ENCODE data around the gene PLK1. TPM values are rescaled to one million over a fixed set of nuclear protein-coding genes. Genes with fewer than 3 reads are reported as not detected.

PLK1 gene
- total and polyA plus RNA-seq, 7 donors: 0.43 to 0.98 (median 0.73) TPM

DNA sequence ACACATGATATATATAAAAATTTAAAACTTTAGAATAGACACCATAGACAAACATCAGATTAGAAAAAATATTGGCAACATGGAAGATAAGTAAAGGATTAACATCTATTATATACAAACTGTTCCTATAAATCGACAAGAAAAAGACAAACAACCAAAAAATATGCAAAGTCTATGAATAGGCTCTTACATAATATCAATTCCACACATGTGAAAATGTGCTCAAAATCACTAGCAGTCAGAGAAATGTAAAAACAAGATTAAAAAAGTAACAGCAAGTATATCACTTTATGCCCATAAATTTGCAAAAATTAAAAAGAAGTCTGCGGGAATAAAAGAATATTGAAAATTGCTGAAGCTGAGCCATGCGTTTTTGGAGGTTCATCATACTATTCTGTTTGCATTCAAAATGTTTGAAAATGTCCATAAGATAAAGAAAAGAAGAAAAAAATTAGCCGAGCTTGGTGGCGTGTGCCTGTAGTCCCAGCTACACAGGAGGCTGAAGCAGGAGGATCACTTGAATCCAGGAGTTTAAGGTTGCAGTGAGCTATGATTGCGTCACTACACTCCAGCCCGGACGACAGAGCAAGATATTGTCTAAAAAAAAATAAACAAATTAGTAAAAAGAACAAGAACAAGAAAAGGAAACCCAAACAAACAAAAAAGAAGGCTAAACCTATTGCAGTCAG, 45.6 kb downstream of the PLK1 start:
- ATAC-seq (no peak), DNase-seq (no peak)
- H3K4me1 ChIP-seq: no peaks in the 10 kb centered on the region
- H3K27me3 ChIP-seq (ENCODE audit: insufficient read depth in 3 of 3, low read length in 2 of 3): no peaks in the 10 kb centered on the region
- H3K36me3 ChIP-seq (ENCODE audit: insufficient read depth in 1 of 2, low read depth in 1 of 2): no peaks in the 10 kb centered on the region
- WGBS, 3 donors: 72 to 80% (median 78%) methylated on average over 8 of the region's 8 CpGs
- H3K4me3 ChIP-seq: no peak overlapping the region
- H3K9me3 ChIP-seq: no peaks in the 10 kb centered on the region
- no peak overlapping the region for H3K27ac ChIP-seq
- intact Hi-C loops (cut with DNase I): no loop called here
- TF ChIP-seq, protein P1, sequence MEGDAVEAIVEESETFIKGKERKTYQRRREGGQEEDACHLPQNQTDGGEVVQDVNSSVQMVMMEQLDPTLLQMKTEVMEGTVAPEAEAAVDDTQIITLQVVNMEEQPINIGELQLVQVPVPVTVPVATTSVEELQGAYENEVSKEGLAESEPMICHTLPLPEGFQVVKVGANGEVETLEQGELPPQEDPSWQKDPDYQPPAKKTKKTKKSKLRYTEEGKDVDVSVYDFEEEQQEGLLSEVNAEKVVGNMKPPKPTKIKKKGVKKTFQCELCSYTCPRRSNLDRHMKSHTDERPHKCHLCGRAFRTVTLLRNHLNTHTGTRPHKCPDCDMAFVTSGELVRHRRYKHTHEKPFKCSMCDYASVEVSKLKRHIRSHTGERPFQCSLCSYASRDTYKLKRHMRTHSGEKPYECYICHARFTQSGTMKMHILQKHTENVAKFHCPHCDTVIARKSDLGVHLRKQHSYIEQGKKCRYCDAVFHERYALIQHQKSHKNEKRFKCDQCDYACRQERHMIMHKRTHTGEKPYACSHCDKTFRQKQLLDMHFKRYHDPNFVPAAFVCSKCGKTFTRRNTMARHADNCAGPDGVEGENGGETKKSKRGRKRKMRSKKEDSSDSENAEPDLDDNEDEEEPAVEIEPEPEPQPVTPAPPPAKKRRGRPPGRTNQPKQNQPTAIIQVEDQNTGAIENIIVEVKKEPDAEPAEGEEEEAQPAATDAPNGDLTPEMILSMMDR (IDR thresholded peaks at IDR 0.05): no peak

DNA sequence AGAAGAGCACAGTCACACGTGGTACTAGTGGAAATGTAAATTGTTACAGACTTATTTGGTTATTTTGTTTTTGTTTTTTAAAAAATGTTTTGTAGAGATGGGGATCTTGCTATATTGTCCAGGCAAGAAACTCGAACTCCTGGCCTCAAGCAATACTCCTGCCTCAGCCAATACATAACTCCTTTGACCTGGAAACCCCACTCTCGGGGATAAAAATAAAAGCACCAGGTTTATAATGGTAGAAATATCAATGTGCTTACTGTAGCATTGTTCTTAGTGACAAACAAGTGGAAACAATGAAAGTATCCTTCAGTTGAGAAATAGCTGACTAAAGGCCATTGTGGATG, 46.1 kb downstream of the PLK1 start:
- H3K36me3 ChIP-seq (ENCODE audit: insufficient read depth in 1 of 2, low read depth in 1 of 2): no peaks in the 10 kb centered on the region
- TF ChIP-seq, protein P1 (IDR thresholded peaks at IDR 0.05): no peak
- ATAC-seq: no peak
- no peaks in the 10 kb centered on the region for H3K27me3 ChIP-seq (ENCODE audit: insufficient read depth in 3 of 3, low read length in 2 of 3)
- no peak overlapping the region for H3K27ac ChIP-seq
- H3K4me3 ChIP-seq: no peak overlapping the region
- 64 to 70% (median 67%) methylated on average over 3 of the region's 3 CpGs for WGBS, 3 donors
- H3K4me1 ChIP-seq: no peaks in the 10 kb centered on the region
- H3K9me3 ChIP-seq: no peaks in the 10 kb centered on the region
- intact Hi-C loops (cut with DNase I): no loop called here
- DNase-seq: no peak

DNA sequence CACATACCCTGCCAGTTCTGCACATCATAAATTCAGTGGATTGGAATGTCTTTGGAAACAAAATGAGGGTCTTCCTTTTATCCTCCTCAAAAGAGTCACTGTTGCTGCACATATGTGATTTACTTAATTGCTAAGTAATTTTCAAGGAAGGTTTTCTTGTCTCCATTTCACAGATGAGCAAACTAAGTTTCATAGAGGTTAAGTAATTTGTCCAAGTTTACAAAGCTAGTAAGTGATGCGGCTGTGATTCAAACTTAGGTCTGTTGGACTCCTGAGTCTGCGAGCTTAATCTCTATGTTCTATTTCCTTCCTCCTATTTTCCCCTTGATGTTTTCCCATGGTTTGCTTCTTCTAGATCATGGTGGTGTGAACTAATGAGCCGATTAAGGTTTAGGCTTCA, 48.0 kb downstream of the PLK1 start:
- Histone ChIP-seq H3K9me3 (no peaks in the 10 kb centered on the region), H3K4me1 (no peaks in the 10 kb centered on the region), H3K27me3 (ENCODE audit: insufficient read depth in 3 of 3, low read length in 2 of 3) (no peaks in the 10 kb centered on the region), H3K36me3 (ENCODE audit: insufficient read depth in 1 of 2, low read depth in 1 of 2) (no peaks in the 10 kb centered on the region), H3K27ac (no peak overlapping the region), H3K4me3 (no peak overlapping the region)
- intact Hi-C loops (cut with DNase I): no loop called here
- DNase-seq (no peak), ATAC-seq (no peak)
- TF ChIP-seq, protein P1 (IDR thresholded peaks at IDR 0.05): no peak
- 87 to 95% (median 89%) methylated on average over 3 of the region's 3 CpGs for WGBS, 3 donors

DNA sequence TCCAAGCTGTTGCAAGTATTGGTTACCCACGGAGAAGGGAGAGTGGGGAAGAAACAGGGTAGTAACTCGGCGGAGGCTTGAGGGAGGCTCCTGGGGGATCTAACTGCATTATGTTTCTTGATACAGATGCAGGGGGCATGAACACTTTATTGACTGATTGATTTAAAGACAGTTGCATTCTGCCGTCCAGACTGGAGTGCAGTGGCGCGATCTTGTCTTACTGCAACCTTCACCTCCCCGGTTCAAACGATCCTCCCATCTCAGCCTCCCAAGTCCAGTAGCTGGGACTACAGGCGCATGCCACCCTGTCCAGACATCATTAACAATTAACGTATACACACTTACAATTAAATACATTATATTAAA, 49.4 kb downstream of the PLK1 start:
- no peaks in the 10 kb centered on the region for H3K9me3 ChIP-seq
- H3K36me3 ChIP-seq (ENCODE audit: insufficient read depth in 1 of 2, low read depth in 1 of 2): no peaks in the 10 kb centered on the region
- no peak for DNase-seq
- 52 to 60% (median 54%) methylated on average over 10 of the region's 10 CpGs for WGBS, 3 donors
- H3K4me3 ChIP-seq: no peak overlapping the region
- TF ChIP-seq, protein P1 (IDR thresholded peaks at IDR 0.05): no peak
- intact Hi-C loops (cut with DNase I): no loop called here
- no peak for ATAC-seq
- H3K4me1 ChIP-seq: no peaks in the 10 kb centered on the region
- H3K27me3 ChIP-seq (ENCODE audit: insufficient read depth in 3 of 3, low read length in 2 of 3): no peaks in the 10 kb centered on the region
- H3K27ac ChIP-seq: no peak overlapping the region

Measured in psoas muscle (tissue), 8 donors.